GM18507 (cell line): ENCODE data around the gene RPTOR.

Experiments
- DNase-seq: peaks from one replicate; pipeline ENCODE4 v3.0.0; 2011; ENCODE audit warnings: low read depth; ENCODE audit not compliant: insufficient read length; ENCODE audit errors: extremely low spot score
- FAIRE-seq: peaks from 2 replicates; lab custom pipeline; 2011; peaks lifted over from hg19 to GRCh38; lab: Jason Lieb, UNC

Gene RPTOR

DNA sequence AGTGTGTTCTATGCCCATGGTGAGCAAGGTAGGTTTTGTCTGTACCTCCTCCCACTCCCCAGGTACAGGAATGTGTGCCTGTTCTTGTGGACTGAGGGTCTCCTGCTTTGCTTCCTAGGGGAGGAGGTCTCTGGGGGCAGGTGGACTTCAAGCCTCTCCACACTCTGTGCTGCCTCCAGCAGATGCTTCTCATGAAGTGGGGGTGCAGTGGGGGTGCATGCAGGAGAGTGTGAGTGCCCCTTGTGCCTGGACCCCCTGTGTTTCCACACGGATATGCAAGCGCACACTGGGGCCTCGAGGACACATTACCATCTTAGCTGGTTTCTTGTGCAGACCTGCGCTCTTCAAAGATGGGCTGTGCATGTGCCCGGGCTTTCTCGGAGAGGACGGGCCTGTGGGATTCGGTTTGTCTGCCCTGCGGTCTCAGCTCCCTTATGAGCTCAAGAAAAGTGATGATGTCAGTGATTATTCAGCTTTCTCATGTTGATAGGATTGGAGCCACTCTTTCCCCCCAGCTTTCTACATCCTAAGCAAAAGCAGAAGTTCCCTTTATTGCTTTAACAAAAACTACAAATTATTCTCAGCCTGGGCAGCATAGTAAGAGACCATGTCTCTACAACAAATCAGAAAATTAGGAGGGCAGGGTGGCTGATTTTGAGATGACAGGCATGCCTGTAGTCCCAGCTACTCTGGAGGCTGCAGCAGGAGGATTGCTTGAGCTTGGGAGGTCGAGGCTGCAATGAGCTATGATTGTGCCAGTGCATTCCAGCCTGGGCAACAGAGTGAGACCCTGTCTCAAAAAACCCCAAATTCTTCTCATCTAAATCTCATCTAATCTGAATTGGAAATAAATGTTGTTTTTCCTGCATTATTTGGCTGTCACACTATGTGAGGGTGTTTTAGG is 86.8 kb downstream of the RPTOR start:
- no peak for FAIRE-seq
- no peak for DNase-seq

DNA sequence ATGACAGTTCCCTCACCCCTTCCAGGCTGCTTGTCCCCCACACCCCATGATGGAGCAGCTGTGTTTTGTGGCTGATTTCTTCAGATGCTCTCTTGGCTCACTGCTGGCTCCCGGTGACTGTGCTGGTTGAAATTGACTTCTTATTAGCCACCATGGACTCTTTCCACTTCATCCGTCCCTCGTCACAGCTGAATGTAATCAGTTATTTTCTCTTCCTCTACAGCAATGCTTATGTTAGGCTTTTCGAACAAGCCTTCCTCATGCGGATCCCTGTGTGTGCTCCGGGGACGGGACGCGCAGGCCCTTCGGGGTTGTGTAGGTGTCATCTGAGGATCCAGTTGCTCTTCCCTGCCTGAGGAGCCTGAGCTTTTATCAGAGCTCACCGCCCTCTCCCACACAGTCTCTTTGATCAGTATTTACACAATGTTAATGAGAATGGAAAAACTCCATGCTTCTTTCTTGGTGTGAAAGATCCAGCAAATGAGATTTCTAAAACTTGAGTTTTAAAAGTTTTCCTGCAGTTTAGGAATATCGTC is 87.5 kb downstream of the RPTOR start:
- FAIRE-seq = no peak
- no peak for DNase-seq

DNA sequence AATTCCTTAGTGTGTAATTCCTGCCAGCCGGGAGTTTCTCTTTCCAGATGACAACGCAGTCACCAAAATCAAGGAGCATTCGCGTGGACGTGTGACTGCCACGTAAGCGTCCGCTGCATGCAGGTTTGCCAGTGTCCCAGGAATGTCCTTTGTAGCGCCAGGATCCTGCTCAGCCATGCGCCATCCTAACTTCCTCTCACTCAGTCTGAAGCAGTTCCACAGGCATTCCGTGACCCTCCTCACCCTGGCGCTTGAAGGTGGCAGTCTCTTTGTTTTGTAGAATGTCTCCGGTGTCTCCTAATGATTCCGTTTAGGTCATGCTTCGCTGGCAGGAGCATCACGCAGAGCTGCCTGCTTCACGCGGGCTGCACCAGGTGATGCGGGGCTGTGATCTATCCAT is 88.6 kb downstream of the RPTOR start:
- no peak for DNase-seq
- FAIRE-seq = no peak

DNA sequence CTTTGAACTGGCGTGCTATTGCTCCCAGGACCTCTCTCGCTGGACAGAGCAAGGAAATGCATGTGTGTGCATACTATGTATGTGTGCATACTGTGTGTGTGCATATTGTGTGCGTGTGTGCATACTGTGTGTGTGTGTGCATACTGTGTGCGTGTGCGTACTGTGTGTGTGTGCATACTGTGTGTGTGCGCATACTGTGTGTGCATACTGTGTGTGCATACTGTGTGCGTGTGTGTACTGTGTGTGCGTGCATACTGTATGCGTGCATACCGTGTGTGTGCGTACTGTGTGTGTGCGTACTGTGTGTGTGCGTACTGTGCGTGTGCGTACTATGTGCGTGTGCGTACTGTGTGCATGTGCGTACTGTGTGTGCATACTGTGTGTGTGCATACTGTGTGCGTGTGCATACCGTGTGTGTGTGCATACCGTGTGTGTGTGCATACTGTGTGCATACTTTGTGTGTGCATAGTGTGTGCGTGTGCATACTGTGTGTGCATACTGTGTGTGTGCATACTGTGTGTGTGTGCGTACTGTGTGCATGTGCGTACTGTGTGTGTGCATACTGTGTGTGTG is 89.4 kb downstream of the RPTOR start:
- FAIRE-seq (no peak), DNase-seq (no peak)

DNA sequence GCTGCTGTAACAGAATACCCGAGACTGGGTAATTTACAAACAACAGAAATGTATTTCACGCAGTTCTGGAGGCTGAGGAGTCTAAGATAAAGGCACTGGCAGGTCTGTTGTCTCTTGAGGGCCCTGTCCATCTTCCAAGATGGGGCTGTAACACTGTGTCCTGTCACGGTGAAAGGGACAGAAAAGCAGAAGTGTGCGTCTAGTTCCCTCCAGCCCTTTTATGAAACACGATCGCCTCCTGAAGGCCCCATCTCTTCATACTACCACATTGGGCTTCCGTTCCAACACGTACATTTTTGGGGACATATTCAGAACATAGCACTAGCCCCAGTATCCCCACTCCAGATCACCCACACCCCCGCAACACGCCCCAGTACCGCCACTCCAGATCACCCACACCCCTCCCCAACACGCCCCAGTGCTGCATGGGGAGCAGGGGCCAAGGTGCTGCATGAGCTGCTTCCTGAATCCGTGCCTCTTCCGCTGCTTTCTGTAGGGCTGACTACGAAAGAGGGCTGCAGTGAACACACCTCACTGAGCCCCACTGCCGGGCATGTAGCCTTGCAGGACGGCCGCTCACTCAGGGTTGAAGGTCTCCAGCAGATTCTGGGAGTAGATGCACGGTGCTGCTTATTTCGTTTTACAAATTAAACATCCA is 91.9 kb downstream of the RPTOR start:
- FAIRE-seq = no peak

DNA sequence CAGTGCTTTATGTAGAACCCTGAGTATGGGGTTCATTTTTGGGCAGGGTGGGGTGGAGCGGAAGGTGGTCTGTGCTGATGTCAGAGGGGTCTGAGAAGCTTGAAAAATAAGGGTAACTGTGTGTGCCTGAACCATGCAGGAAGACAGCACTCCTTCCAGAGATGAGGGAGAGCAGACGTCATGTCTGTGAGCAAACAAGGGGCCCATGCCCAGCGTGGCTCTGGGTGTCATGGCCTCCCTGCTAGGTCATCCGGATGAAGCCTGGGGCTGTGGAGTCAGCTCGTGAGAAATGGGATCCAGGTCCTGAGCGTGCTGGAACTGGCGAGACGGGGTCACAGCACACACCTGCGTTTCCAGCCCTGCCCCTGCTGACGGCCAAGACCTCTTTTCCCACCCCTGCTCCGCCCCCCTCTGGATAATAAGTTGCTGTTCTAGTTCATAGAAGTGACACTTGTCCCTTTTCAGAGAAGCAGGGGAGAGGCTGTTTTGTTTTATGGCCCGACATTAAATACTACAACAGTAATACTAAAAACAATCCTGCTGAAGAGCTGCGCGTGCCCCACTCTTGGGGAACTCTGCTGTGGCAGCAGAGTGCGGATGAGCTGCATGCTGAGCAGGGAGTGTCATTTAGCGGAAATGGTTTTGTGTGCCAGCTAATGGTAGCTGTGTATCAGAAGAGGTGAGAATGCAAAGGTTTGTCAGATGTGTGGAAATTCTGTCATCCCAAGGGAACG is 92.6 kb downstream of the RPTOR start:
- DNase-seq = no peak
- FAIRE-seq = no peak

More for the DNA sequence above, 91.9 kb downstream of the RPTOR start:
- no peak for DNase-seq

DNA sequence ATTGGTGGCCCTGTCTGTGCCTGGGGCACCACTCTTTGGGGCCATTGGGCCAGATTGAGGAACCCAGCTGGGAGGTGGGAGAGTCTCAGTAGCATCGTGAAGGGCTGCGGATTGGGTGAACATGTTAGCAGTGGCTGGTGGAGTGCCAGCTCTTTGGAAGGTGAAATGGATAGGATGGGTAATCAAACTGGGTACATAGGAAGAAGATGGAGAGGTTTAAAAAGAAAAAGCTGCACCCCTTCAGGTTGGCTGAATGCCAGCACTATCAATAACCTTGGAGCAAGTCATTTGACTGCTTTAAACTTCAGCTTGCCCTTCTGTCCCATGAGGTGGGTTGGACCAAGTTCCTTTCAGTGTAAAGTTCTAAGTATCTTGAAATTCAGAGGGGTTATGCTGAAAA is 95.0 kb downstream of the RPTOR start:
- no peak for FAIRE-seq

DNA sequence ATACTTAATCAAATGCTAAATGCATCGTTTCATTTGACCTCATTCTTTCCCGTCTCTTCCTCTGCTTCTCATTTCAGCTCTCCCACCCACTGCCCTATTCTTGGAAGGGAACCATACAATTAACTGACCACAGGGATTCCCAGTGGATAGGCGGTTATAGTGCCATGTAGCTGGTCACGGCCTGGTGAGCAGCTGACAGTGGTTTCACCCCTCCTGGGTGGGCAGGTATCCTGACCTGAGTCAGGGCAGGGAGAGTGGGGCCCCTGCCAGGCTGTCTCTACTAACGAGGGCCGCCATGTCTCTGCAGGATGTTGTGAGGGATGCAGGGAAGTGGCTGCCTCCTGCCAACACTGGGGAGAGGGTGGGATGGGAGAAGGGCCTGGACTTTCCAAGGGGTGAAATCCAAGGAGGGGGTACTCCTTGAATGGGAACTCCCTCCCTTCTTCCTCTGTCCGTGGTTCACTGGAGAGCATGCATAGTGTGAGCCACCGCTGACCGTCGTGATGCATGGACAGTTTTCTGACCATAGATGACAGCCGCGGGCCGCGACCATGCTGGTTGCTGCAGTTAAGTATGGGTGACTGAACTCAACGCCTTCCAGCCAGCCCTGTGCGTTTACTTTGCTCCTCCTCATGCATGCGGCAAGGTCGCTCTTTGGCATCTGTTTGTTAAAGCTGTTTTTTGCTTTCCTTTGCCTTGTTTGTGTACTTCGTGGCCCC is 95.9 kb downstream of the RPTOR start:
- FAIRE-seq (no peak), DNase-seq (no peak)

More for the DNA sequence above, 95.0 kb downstream of the RPTOR start:
- DNase-seq = no peak

DNA sequence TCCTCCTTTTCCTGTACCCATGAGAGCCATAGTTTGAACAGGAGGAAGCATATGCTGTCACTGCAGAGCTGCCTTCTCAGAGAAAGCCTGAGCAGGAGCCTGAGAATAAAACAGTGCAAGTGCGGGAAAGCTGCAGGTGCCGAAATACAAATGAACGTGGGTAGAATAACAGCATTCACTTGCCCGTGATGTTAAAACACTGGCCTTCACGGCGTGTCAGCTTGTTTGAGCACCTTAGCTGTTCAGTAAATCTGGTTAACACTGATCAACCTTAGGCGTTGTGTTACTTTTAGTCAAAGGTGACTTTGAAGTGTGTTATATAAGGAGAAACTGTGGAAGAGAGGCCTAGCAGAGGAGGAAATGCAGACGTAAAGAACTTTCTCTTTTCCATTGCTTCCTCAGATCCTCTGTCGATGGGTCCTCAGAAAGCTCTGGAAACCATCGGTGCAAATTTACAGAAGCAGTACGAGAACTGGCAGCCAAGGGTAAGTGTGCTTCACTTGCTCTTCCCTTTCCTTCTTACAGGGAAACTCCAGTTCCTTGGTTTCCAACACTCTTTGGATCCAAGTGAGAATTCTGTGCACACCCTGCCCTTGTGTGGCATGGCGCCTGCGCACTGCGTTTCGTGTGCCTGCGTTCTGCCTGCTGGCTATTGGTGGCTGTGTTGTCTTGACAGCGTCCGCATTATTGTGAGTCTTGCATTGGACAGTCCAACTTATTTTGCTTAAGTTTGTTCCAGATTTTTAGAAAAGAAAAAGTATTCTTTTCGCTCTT is 98.9 kb downstream of the RPTOR start:
- DNase-seq (no peak), FAIRE-seq (no peak)

DNA sequence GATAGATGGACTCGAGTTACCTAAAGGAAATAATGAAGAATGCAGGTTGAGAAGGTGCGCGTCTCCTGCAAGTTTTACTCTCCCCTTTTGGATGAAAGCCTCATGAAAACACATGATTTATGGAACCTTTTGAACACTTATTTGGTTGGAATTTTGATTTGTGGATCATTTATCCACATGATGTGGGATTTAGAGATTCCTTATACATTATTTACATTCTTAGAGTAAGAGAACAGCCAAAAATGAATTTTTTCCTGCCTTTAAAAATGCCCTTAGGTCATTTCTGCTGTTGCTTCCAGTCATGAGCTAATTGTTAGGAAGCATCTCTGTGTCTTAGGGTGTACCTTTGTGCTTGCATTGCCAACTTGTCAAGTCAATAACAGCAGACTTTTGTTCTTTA is 99.9 kb downstream of the RPTOR start:
- FAIRE-seq (no peak), DNase-seq (no peak)

DNA sequence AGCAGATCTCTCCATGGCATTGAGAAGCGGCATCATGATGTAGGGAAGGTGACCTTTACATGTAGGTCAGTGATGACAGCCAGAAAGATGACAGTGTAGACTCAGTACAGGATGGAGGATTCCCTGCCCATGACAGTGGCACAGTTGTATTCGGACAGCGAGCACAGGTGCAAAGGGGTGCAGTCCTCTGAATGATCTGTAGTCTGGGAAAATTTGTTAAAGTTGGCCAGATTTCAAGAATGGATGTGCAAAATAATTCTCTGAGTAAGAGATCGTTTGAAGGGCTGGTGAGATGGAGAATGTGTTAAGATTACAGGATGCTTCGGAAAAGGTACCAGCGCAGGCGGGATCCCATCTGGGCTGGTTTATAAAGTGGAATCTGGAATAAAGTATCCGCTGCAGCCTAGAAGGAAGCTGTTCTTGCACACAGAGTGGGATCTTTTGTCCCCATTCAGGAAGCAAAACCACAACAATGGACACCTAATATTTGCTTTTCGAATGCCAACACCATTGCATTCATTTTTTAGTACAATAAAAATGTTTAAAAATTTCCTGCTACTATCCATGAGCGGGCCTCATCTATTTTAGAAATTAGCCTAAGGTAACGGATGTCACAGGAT is 101.2 kb downstream of the RPTOR start:
- no peak for FAIRE-seq
- no peak for DNase-seq

DNA sequence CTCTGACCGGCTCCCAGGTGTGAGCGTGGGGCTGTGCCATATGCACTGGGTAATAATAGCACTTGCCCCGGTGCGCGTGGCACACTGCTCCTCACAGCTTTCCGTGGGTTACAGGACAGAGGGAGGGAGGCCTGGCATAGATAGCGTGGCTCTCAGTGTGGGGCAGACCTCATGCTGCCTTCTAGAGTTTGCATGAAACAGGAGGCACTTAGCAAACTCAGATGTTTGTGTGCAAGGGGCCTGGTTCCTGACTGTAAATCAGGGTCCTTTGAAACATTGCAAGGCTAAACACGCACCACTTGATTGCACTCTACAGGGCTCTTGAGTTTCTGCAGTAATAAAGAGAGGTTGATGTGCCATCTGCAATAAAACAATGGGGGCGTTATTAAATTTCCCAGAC is 101.7 kb downstream of the RPTOR start:
- no peak for DNase-seq
- FAIRE-seq = no peak

DNA sequence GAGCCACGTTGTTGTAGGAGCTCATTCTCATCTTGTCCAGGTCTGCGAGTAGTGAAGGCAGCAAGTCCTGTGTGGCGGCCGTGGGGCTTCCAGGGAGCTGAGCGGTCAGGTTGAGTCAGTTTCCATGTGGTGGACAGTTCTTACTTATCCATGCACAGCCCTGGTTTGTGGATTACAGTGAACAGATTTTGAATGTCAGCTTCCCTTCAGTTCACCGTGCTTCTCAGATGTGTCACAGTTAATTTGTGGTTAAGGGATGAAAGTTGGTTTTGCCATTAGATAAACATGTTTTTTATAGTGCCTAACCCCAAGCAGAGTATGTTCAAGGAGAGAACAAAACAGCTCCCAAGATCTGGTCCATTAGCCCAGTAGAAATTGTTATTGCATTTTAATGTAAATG is 103.1 kb downstream of the RPTOR start:
- FAIRE-seq (no peak), DNase-seq (no peak)

DNA sequence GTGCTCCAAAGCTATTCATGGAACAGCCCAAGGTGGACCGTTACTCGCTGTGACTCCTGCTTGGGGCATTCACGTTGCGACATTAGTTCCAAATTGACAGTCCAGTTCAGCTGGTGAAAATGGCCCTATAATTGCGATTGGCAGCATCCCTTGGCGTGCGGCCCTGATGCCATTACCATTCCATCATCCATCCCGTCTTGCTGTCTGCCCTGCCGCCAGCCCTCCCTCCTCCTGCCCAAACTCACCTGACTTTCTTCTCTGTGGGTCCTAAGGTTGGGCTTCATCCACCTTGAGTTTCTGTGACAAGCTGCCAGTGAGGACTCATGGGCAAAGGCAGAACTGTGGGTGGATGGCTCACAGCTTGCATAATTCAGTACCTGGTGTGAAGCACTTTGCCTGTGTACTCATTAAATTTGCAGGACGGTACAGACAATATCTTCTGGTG is 104.6 kb downstream of the RPTOR start:
- FAIRE-seq = no peak

DNA sequence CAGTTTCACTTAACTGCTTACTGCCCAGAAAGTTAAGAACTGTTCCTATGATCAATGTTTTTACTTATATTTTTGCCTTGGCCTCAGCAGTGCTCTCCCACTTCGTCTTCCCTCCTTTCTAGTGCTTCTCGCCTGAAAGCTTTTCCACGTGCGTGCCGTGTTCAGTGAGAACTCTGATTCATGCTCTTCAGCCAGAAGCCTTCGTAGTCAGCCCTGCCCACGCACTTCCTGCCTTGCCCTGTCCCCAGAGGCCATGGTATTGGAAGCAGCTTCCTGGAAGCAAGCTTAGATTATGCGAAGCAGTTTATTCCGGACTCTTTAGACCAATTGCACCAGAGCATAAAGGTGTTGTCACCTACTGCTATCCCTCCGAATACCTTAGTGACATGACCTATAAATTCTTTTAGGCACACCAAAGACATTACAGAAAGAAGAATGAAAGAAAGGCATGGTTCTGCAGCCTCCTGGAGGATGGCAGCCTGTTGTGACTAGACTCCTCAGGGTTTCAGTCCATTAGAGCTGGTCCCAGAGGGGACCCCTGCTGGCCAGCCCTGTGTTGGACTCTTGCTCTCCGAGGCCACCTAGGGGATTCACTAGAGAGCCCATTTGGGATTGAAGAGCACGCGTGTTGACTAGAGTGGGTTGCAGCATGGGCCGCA is 105.2 kb downstream of the RPTOR start:
- FAIRE-seq (peak; percentile 35), DNase-seq (peak; percentile 20)

More for the DNA sequence above, 104.6 kb downstream of the RPTOR start:
- DNase-seq = no peak

DNA sequence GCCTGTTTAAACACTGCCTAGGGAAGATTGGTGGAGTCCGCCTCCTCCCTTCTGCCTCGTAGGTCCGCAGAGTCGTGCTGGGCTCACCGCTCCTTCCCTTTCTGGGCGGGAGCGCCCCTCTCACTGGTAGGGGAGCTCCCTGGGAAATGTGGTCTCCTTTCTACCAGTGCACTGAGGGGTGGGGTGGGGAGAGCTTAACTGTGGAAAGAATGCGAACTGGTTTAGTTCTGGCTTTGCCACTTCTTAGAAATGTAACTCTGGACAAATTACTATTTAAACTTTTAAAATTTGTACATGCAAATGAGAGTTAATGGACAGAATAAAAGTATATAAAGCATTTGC is 105.7 kb downstream of the RPTOR start:
- no peak for DNase-seq
- FAIRE-seq = no peak

DNA sequence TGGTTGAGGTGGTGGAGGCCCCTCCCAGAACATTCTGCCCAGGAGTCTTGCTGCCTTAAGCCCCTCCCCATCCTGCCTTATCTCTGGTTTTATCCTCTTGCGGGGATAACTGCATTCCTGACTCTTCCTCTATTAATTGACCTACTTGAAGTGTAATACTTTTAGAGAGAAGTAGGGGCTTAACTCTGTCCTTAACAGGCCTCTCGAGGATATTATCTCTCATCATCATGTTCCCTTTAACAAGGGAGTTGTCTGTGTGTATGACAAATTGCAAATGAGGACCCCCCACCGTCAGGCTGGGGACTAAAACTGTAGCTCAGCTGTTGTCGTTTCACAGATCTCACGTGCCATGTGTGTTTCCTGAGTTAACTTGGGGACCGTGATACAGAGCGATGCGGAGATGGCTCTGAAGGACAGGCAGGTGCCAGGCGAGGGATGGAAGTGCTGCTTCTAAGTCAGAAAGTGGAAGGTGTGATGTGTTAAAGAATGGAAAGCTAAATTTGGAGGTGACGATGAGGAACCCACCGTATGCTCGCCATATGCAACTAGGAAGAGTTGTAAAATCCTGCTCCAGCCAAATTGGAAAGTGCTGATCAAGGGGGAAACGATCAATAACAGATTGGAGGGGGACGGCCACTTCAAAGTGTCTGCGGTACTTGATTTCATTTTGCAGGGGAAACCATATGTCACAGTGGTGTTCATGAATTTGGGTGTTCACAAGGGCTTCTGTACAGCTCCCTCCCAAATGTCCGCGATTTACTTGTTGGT is 106.3 kb downstream of the RPTOR start:
- DNase-seq (no peak), FAIRE-seq (no peak)
